DMS 273 (cell line): Measurements from ENCODE around the gene MEF2B.
"Not testable (repeated sequence)": the region's sequence is repeated elsewhere in the genome, so short reads cannot be mapped to it uniquely, and the experiment has no call there.

ENCODE experiments used
- DNase-seq: peaks from one replicate; lab custom pipeline; 2025; ENCODE audit not compliant: unreplicated experiment; lab: John Stamatoyannopoulos, UW

Gene MEF2B

DNA sequence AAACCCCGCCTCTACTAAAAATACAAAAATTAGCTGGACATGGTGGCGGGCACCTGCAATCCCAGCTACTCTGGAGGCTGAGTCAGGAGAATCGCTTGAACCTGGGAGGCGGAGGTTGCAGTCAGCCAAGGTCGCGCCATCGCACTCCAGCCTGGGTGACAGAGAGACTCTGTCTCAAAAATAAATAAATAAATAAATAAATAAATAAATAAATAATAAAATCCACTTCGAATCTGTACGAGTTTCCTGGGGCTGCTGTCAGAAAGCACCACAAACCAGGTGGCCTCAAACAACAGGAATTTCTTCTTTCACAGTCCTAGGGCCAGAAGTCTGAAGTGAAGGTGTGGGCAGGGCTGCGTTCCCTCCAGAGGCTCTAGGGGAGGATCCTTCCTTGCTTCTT, 67.5 kb downstream of the MEF2B start:
- DNase-seq: not testable (repeated sequence)

DNA sequence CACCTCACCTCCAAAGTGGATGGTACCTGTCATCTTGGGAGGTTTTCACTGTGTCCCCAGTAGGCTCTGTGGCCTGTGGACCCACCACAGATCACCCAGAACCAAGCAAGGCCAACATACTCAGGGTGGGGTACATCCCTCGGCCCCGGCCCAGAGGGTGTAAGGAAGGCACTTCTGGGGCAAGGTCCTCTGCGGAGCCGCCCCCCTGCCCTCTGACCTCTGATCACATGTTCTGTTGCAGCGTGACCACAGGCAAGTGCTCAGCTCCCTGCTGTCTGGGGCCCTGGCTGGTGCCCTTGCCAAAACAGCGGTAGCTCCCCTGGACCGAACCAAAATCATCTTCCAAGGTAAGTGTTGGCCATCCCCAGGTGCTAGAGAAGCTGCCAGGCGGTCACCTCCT, 68.5 kb downstream of the MEF2B start:
- no peak for DNase-seq

DNA sequence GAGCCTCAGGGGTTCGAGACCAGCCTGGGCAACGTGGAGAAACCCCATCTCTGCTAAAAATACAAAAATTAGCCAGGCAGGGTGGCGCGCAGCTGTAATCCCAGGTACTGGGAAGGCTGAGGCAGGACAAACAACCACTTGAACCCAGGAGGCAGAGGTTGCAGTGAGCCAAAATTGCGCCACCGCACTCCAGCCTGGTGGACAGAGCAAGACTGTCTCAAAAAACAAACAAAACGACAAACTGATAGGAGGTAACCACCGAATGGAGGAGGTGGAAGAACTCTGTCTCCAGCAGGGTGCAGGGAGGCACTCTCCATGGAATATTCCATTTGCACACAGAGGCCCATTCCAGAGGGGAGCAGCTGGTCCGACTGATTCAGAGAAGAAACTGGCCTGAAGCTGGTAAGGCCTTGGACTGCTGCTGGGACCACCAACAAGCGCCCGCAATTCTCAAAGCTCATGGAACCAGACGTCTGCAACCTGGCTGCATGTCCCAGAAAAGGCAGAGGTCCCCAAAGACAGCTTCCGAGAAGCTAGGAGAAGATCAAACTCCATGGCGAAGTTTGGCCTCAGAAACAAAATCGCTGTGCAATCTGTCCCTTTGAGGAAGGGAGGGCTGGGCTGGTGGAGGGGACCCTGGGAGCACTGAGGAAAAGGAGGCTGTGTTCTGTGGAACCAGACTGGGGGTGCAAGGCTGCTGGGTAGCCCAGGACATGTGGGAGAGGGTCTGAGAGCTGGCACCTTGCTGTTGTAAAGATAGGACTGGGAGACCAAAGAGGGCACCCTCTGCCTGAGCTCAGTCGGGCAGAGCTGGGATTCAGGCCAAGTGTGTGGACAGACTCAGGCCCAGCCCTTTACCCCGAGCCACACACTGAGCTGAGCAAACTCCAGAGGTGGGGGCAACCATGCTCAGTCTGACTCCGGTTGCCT, 71.1 kb downstream of the MEF2B start:
- no peak for DNase-seq

DNA sequence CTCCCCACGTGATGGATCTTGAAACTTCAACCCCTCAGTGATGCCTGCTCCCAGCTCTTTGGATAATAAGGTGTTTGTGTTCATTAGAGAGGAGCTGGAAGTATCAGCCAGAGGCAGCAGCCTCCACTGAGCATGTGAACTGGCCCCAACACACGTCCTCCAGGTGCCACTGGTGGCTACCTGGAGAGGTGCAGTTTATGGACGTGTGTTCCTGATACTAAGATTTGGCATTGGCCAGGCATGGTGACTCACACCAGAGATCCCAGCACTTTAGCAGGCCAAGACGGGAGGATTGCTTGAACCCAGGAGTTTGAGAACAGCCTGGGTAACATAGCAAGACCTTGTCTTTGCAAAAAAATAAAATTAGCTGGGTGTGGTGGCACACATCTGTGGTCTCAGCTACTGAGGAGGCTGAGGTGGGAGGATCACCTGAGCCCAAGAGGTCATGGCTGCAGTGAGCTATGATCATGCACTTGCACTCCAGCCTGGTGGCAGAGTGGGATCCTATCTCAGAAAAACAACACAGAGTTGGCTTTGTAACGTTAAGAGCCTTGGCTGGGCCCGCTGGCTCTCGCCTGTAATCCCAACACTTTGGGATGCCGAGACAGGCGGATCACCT, 71.9 kb downstream of the MEF2B start:
- DNase-seq: no peak

DNA sequence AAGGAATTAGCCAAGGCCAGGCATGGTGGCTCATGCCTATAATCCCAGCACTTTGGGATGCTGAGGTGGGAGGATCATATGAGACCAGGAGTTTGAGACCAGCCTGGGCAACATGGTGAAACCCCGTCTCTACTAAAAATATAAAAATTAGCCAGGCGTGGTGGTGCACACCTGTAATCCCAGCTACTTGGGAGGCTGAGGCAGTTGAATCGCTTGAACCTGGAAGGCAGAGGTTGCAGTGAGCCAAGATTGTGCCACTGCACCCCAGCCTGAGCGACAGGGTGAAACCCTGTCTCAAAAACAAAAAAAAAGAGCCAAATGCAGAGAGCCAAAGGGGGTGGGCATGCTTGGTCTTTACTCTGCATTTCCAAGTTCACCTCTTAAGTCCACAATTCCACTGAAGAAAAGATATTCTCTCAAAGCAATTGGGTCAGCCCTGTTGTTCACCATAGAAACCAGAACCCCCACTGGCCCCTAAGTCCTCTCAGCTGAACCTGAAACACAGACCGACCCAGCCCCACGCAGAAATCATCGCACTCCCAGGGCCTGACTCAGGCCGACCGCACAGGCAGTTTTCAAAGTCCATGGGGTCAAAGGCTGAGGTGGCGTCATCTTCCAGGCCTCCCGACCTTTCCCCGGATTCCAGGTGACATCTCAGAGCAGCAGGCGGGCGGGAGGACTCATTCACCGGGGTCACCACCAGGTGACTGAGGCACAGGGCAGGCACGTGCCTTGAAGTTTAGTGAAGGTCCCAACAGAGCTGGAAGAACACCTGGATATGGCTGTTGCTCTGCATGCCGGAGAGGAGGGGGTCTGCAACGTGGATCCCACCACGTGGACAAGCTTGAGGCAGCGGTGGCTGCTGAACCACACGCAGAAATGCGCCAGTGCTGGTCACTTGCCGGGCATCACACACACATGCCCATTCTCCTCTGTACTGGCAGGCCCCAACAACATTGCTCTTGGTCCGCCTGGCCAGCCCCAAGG, 73.1 kb downstream of the MEF2B start:
- DNase-seq: no peak

DNA sequence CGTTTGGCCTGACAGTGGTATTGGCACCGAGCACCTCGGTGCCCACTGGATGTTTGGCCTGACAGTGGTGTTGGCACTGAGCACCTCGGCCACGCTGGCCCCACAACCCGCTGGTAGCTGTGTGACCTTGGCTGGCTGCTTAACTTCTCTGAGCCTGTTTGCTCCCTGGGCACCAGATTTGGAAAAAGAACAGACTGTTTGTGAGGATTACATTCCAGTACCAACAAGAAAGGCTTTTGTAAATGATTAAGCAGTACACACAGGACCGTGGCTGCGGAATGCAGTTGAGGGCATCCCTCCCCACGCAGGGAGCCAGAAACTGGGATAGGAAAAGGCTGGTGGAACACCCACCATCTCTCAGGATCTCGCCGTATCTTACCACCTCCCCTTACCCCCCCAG, 74.4 kb downstream of the MEF2B start:
- no peak for DNase-seq
